Ovary (tissue), 9 donors: ENCODE data around the gene ARMC6. TPM values are rescaled to one million over a fixed set of nuclear protein-coding genes. Genes with fewer than 3 reads are reported as not detected.
A peak's percentile ranks its signal among the peaks of the same experiment; 100 is the strongest.
"Not testable (repeated sequence)": the region's sequence is repeated elsewhere in the genome, so short reads cannot be mapped to it uniquely, and the experiment has no call there.

Experiments used
- DNase-seq, 5 donors: peaks; one replicate each; pipeline ENCODE4 v3.0.0-alpha.2; 2019 to 2020
- H3K27ac ChIP-seq, 2 donors: fragments of 200-600 bp; one replicate each; pipeline versions ENCODE4 v1.5.1 to v1.8.0; 2019 to 2022
- H3K27me3 ChIP-seq: fragments of 200-600 bp; one replicate; pipeline ENCODE4 v1.8.0; 2022
- H3K36me3 ChIP-seq: fragments of 200-600 bp; sonication (generic); one replicate; pipeline ENCODE4 v1.5.1; 2019
- H3K4me1 ChIP-seq: one replicate; pipeline ENCODE4 v1.8.1; 2013; ENCODE audit warnings: mild to moderate bottlenecking, moderate library complexity; ENCODE audit not compliant: insufficient read depth
- H3K4me3 ChIP-seq: fragments of 200-600 bp; sonication (generic); one replicate; pipeline ENCODE4 v1.5.1; 2017
- H3K9me3 ChIP-seq, 2 donors: fragments of 200-600 bp in 1 of 2; sonication (generic) in 1 of 2; one replicate each; pipeline versions ENCODE4 v1.5.1 to v1.8.1; 2013 to 2019; ENCODE audit warnings: mild to moderate bottlenecking in 1 of 2, moderate library complexity in 1 of 2
- CTCF ChIP-seq, 3 donors: fragments of 450-650 bp in 2 of 3; fragments of 200-600 bp in 1 of 3; IDR thresholded peaks; one replicate each; pipeline versions ENCODE4 v1.5.1 to v1.8.0; 2016 to 2022; ENCODE audit warnings: antibody characterized with exemption in 3 of 3, mild to moderate bottlenecking in 1 of 3
- EP300 ChIP-seq: sonication (generic); formaldehyde crosslinking; IDR thresholded peaks from one replicate; pipeline ENCODE4 v1.6.1; 2017; ENCODE audit warnings: antibody characterized with exemption
- POLR2A ChIP-seq: fragments of 450-650 bp; IDR thresholded peaks from one replicate; pipeline ENCODE4 v1.6.1; 2017; ENCODE audit warnings: antibody characterized with exemption, mild to moderate bottlenecking, moderate library complexity
- WGBS, 3 donors: extraction: QIAGEN DNeasy Blood & Tissue Kit in 1 of 3; methylation state at CpG; one replicate each; pipeline versions ENCODE4 v1.1.5 to v1.1.7; 2013 to 2017; 5-methylcytosine and 5-hydroxymethylcytosine counted together
- intact Hi-C, 4 donors: fragments of 100-400 bp; cut with DNase I; formaldehyde crosslinking; loops; one replicate each; pipeline versions ENCODE4 v1.11.0 to v1.15.1; 2022 to 2023
- polyA plus RNA-seq, 2 donors: library from polyadenylated mRNA; stranded (reverse); fragments of 200-250 nt in 1 of 2; fragments of 350-450 nt in 1 of 2; fragmentation: Illumina TruSeq in 1 of 2; extraction: RNeasy Lipid Tissue Mini Kit (QIAGEN cat#74804) in 1 of 2; gene quantifications; one replicate each; pipeline ENCODE4 v1.2.3, GENCODE V29; 2013 to 2014
- total RNA-seq, 7 donors: library from RNA; depleted of rRNA in 2 of 7; stranded (reverse); fragments of >200 nt in 2 of 7; fragmentation: NEBNext Ultra II Directional in 3 of 7; extraction: Animal tissue kit (Norgen Biotek cat#: 25700) in 3 of 7; gene quantifications; one replicate each; pipeline versions ENCODE4 v1.1.0 to v1.2.4, GENCODE V29; 2016 to 2023
- donor health status: DM: no; HTN: no; CAD: no; lungs with moderate emphysema.
- donor health status: DM: no; HTN: no; CAD: no.
- donor health status: Bipolar disorder and iron deficiency.
- donor health status: DM: yes; HTN: yes; CAD: no.
- donor health status: DM: no; HTN: no; CAD: no.
- donor health status: DM: yes; HTN: yes; CAD: no.

Gene ARMC6
- total and polyA plus RNA-seq, 9 donors, result 7.0 to 27.5 (median 14.6) TPM

- TF ChIP-seq EP300 (no peak), POLR2A (no peak), CTCF (IDR thresholded peaks at IDR 0.05) (no peak)
- WGBS, 3 donors, result 74 to 81% (median 78%) methylated on average over 18 of the region's 18 CpGs
- H3K27ac ChIP-seq, result no peak overlapping the region
- no peaks in the 10 kb centered on the region for H3K36me3 ChIP-seq
- DNase-seq, result no peak
- H3K4me3 ChIP-seq, result no peak overlapping the region
- no peaks in the 10 kb centered on the region for H3K9me3 ChIP-seq
- H3K27me3 ChIP-seq, result no peaks in the 10 kb centered on the region
- intact Hi-C loops, result no loop called here
- H3K4me1 ChIP-seq, result peaks cover 4% of the 10 kb centered on the region
These were observed 65.6 kb downstream of the ARMC6 start for GRCh38 chr19:19098703-19099632.

GRCh38 chr19:19101540-19101939 lies 68.1 kb downstream of the ARMC6 start:
- 83 to 92% (median 83%) methylated on average over 8 of the region's 8 CpGs for WGBS, 3 donors
- Histone ChIP-seq H3K27ac (no peak overlapping the region), H3K27me3 (no peaks in the 10 kb centered on the region)

GRCh38 chr19:19102566-19102965 lies 69.2 kb downstream of the ARMC6 start:
- WGBS, 3 donors, result 95 to 97% (median 96%) methylated on average over 10 of the region's 10 CpGs
- H3K36me3 ChIP-seq, intact Hi-C loops: not testable (repeated sequence)

More at GRCh38 chr19:19101540-19101939, 68.1 kb downstream of the ARMC6 start:
- Histone ChIP-seq H3K36me3 (no peaks in the 10 kb centered on the region), H3K4me1 (peaks cover 7% of the 10 kb centered on the region), H3K4me3 (no peak overlapping the region), H3K9me3 (no peaks in the 10 kb centered on the region)
- DNase-seq, result no peak
- TF ChIP-seq EP300 (no peak), CTCF (IDR thresholded peaks at IDR 0.05) (no peak), POLR2A (no peak)
- intact Hi-C loops, result no loop called here

GRCh38 chr19:19103167-19103566 lies 69.8 kb downstream of the ARMC6 start:
- H3K27ac ChIP-seq, result no peak overlapping the region
- TF ChIP-seq POLR2A, result no peak
- H3K36me3 ChIP-seq, result no peaks in the 10 kb centered on the region
- intact Hi-C loops, result no loop called here
- no peak overlapping the region for H3K4me3 ChIP-seq
- H3K27me3 ChIP-seq, result no peaks in the 10 kb centered on the region
- DNase-seq, result no peak
- WGBS, 3 donors, result 96 to 98% (median 97%) methylated on average over 11 of the region's 11 CpGs
- peaks cover 7% of the 10 kb centered on the region for H3K4me1 ChIP-seq
- no peaks in the 10 kb centered on the region for H3K9me3 ChIP-seq

More at GRCh38 chr19:19102566-19102965, 69.2 kb downstream of the ARMC6 start:
- H3K27ac ChIP-seq, H3K4me3 ChIP-seq, H3K27me3 ChIP-seq, DNase-seq, H3K9me3 ChIP-seq, H3K4me1 ChIP-seq: not testable (repeated sequence)

- Histone ChIP-seq H3K27ac (peak overlapping the region; percentile 52 to 74), H3K4me1 (peaks cover 18% of the 10 kb centered on the region), H3K27me3 (no peaks in the 10 kb centered on the region), H3K9me3 (no peaks in the 10 kb centered on the region), H3K36me3 (no peaks in the 10 kb centered on the region), H3K4me3 (peak overlapping the region; percentile 51)
- TF ChIP-seq EP300 (no peak), CTCF (IDR thresholded peaks at IDR 0.05) (no peak), POLR2A (no peak)
- 2 to 12% (median 6%) methylated on average over 36 of the region's 36 CpGs for WGBS, 3 donors
- DNase-seq, result peak; percentile 85 to 90 (median 87)
- intact Hi-C loops, result no loop called here
These were observed 72.1 kb downstream of the ARMC6 start for GRCh38 chr19:19105365-19106055.
